Pancreas (tissue), 10 donors: ENCODE results near the gene DEAF1. TPM values are rescaled to one million over a fixed set of nuclear protein-coding genes. Genes with fewer than 3 reads are reported as not detected.

ENCODE experiments used
- ATAC-seq, 4 donors: fragments of 200-7000 bp; cut with Tn5 transposase; one replicate each; pipeline versions ENCODE4 v1.8.0 to v1.9.1; 2020; ENCODE audit warnings: mild to moderate bottlenecking in 4 of 4, moderate library complexity in 4 of 4
- DNase-seq, 6 donors: peaks; one replicate each; pipeline ENCODE4 v3.0.0-alpha.2; 2020
- FAIRE-seq: peaks from 2 replicates; lab custom pipeline; 2012; peaks lifted over from hg19 to GRCh38; lab: Jason Lieb, UNC
- H3K27ac ChIP-seq, 4 donors: fragments of 200-600 bp; sonication (generic); 1 replicate in 3 of 4; 2 replicates in 1 of 4; pipeline versions ENCODE4 v1.5.0 to v1.8.0; 2020
- H3K27me3 ChIP-seq, 4 donors: fragments of 200-600 bp; one replicate each; pipeline ENCODE4 v1.8.0; 2021
- H3K36me3 ChIP-seq, 3 donors: fragments of 200-600 bp; sonication (generic) in 1 of 3; one replicate each; pipeline versions ENCODE4 v1.5.0 to v1.8.0; 2020 to 2021
- H3K4me1 ChIP-seq, 3 donors: fragments of 200-600 bp; one replicate each; pipeline ENCODE4 v1.8.0; 2021
- H3K4me3 ChIP-seq, 4 donors: fragments of 200-600 bp; sonication (generic) in 2 of 4; one replicate each; pipeline versions ENCODE4 v1.5.0 to v1.8.0; 2020 to 2021
- H3K9me3 ChIP-seq, 4 donors: fragments of 200-600 bp; one replicate each; pipeline ENCODE4 v1.8.0; 2021
- CTCF ChIP-seq, 4 donors: fragments of 200-600 bp; sonication (generic) in 3 of 4; IDR thresholded peaks; one replicate each; pipeline versions ENCODE4 v1.5.0 to v1.8.0; 2021; ENCODE audit warnings: antibody characterized with exemption in 4 of 4
- WGBS, 2 donors: extraction: QIAGEN DNeasy Blood & Tissue Kit; methylation state at CpG; one replicate each; pipeline ENCODE4 v1.1.7; 2013; 5-methylcytosine and 5-hydroxymethylcytosine counted together
- intact Hi-C, 3 donors: fragments of 100-400 bp; cut with DNase I; formaldehyde crosslinking; loops; one replicate each; pipeline versions ENCODE4 v1.11.1 to v1.14.2; 2022
- polyA plus RNA-seq, 2 donors: library from polyadenylated mRNA; stranded (reverse); fragments of 200-250 nt; gene quantifications; one replicate each; pipeline ENCODE4 v1.2.3, GENCODE V29; 2013
- total RNA-seq, 6 donors: library from RNA; stranded (reverse); fragmentation: NEBNext Ultra II Directional in 4 of 6; extraction: Animal tissue kit (Norgen Biotek cat#: 25700) in 4 of 6; gene quantifications; one replicate each; pipeline versions ENCODE4 v1.2.1 to v1.2.4, GENCODE V29; 2021 to 2023
- donor health status: healthy with polysubstance abuse.
- donor health status: DM: no; HTN: no; CAD: no; lungs with moderate emphysema.
- donor health status: DM: no; HTN: no; CAD: no.
- donor health status: control.
- donor health status: control.
- donor health status: Bipolar disorder and iron deficiency.
- donor health status: DM: yes; HTN: yes; CAD: no.
- donor health status: DM: no; HTN: no; CAD: no.
- donor health status: DM: no; HTN: no; CAD: no.
- donor health status: DM: yes; HTN: yes; CAD: no.

The DEAF1 gene
- total and polyA plus RNA-seq, 8 donors, result 15.9 to 33.8 (median 21.0) TPM

DNA sequence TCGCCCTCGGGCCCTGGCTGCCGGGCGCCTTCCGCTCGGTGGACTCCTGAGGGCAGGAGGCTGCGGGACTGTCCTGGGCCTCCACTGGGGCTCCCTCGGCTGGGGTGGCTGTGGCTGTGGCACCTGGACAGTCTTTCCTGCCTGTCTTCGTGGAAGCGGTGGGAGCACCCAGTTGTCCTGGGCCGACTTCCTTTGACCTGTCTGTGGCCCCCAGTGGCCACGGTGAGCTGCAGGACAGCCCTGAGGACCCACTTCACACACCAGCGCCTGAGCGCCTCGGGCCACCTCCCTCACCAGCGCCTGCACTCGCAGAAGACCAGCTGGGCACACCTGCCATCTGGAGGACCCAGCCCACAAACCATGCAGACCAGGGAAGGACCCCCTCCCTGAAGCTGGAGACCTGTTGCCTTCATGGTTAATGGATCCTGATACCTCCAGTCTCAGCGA is 9.2 kb upstream of the DEAF1 start:
- WGBS, 2 donors, result 88 to 89% methylated on average over 18 of the region's 18 CpGs
- peaks cover 24 to 42% (median 31%) of the 10 kb centered on the region in 3 donors for H3K4me1 ChIP-seq
- DNase-seq (peak in 3 of 6 donors; percentile 32 to 78 (median 53)), FAIRE-seq (no peak), ATAC-seq (no peak)
- H3K27ac ChIP-seq, result peak overlapping the region; percentile 59 to 93 (median 85)
- H3K27me3 ChIP-seq, result no peaks in the 10 kb centered on the region
- peak overlapping the region in 1 of 4 donors; percentile 80 for H3K4me3 ChIP-seq
- peaks cover 0 to 4% (median 0%) of the 10 kb centered on the region in 3 donors for H3K36me3 ChIP-seq
- intact Hi-C loops, result no loop called here
- H3K9me3 ChIP-seq, result no peaks in the 10 kb centered on the region
- TF ChIP-seq CTCF (IDR thresholded peaks at IDR 0.05), result no peak

GRCh38 chr11:703506-703905 is 8.5 kb upstream of the DEAF1 start:
- 83 to 90% methylated on average over 9 of the region's 9 CpGs for WGBS, 2 donors
- Histone ChIP-seq H3K36me3 (peaks cover 0 to 4% (median 0%) of the 10 kb centered on the region in 3 donors), H3K27me3 (no peaks in the 10 kb centered on the region), H3K4me3 (no peak overlapping the region), H3K9me3 (no peaks in the 10 kb centered on the region), H3K4me1 (peaks cover 23 to 42% (median 31%) of the 10 kb centered on the region in 3 donors), H3K27ac (peak overlapping the region in 3 of 4 donors; percentile 58 to 93 (median 89))
- intact Hi-C loops, result no loop called here
- TF ChIP-seq CTCF (IDR thresholded peaks at IDR 0.05), result no peak
- FAIRE-seq (no peak), ATAC-seq (no peak), DNase-seq (peak in 1 of 6 donors; percentile 38)

GRCh38 chr11:702462-703461 is 7.7 kb upstream of the DEAF1 start:
- FAIRE-seq (no peak), DNase-seq (peak in 5 of 6 donors; percentile 73 to 91 (median 75))
- intact Hi-C loops, result no loop called here

GRCh38 chr11:701741-702461 is 6.9 kb upstream of the DEAF1 start:
- peaks cover 16 to 38% (median 22%) of the 10 kb centered on the region in 3 donors for H3K4me1 ChIP-seq
- ATAC-seq (no peak), FAIRE-seq (no peak), DNase-seq (peak in 4 of 6 donors; percentile 12 to 66 (median 33))
- no peaks in the 10 kb centered on the region for H3K27me3 ChIP-seq
- intact Hi-C loops, result no loop called here
- peaks cover 0 to 4% (median 0%) of the 10 kb centered on the region in 3 donors for H3K36me3 ChIP-seq
- TF ChIP-seq CTCF (IDR thresholded peaks at IDR 0.05), result no peak
- H3K4me3 ChIP-seq, result no peak overlapping the region
- WGBS, 2 donors, result 92 to 95% methylated on average over 22 of the region's 22 CpGs
- H3K27ac ChIP-seq, result peak overlapping the region in 3 of 4 donors; percentile 58 to 89 (median 69)
- H3K9me3 ChIP-seq, result no peaks in the 10 kb centered on the region

More at GRCh38 chr11:702462-703461, 7.7 kb upstream of the DEAF1 start:
- 52% methylated on average over 25 to 26 of the region's 26 CpGs for WGBS, 2 donors
- Histone ChIP-seq H3K27ac (peak overlapping the region in 3 of 4 donors; percentile 58 to 89 (median 69)), H3K4me1 (peaks cover 18 to 42% (median 29%) of the 10 kb centered on the region in 3 donors), H3K27me3 (no peaks in the 10 kb centered on the region), H3K4me3 (no peak overlapping the region), H3K9me3 (no peaks in the 10 kb centered on the region), H3K36me3 (peaks cover 0 to 4% (median 0%) of the 10 kb centered on the region in 3 donors)
- ATAC-seq, result peak in 3 of 4 donors; percentile 22 to 54 (median 50)
- TF ChIP-seq CTCF (IDR thresholded peaks at IDR 0.05), result no peak
